ENCODE results near the gene GALNT10. TPM values are rescaled to one million over a fixed set of nuclear protein-coding genes. Genes with fewer than 3 reads are reported as not detected.

The GALNT10 gene
- polyA plus RNA-seq, 4 donors, result 27.6 to 30.1 (median 28.5) TPM

GRCh38 chr5:154370813-154371212 lies 180.3 kb downstream of the GALNT10 start:
- DNase-seq (ENCODE audit: low read depth in 4 of 4, low spot score in 3 of 4), result no peak

DNA sequence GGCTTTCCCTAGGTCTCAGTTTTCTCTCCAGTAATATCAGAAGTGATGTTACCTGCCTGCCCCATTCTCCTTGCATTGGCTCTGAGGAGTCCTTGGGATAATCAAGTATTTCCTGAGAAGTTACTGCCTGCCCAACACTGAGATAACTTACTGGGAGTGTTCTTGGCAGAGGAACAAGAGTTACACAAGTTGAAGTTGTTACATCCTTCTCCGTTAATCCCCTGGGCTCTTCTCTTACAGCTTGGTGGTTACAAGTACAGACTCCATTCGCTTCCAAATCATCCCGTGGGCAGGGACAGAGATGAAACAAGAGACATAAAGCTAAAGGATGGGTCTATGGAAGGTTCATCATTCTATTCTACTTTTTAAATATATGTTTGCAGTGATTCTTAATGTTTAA lies 181.2 kb downstream of the GALNT10 start:
- DNase-seq (ENCODE audit: low read depth in 4 of 4, low spot score in 3 of 4), result no peak

DNA sequence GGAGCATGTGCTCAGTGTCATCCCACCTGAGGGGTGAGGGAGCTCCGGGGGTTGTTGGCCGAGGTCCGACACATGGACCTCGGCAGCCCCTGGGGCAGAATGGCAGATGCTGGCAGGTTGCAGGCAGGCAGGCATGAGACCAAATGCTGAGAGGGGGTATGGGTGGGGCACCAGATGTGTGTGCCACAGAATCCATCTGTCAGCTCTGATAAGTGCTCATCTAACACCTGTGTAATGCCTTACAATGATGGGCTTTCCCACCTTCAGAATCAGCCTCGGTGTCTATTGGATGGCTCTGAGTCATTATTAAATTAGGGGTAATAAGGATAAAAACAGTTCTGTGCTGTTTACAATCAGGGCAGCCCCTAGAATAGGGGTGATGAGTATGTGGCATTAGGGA lies 182.1 kb downstream of the GALNT10 start:
- no peak for DNase-seq (ENCODE audit: low read depth in 4 of 4, low spot score in 3 of 4)

- no peak for DNase-seq (ENCODE audit: low read depth in 4 of 4, low spot score in 3 of 4)
Observed at GRCh38 chr5:154373326-154373725, 182.8 kb downstream of the GALNT10 start.

- no peak for DNase-seq (ENCODE audit: low read depth in 4 of 4, low spot score in 3 of 4)
Observed at GRCh38 chr5:154373729-154374179, 183.2 kb downstream of the GALNT10 start.

GRCh38 chr5:154374264-154374663 lies 183.7 kb downstream of the GALNT10 start:
- no peak for DNase-seq (ENCODE audit: low read depth in 4 of 4, low spot score in 3 of 4)

DNA sequence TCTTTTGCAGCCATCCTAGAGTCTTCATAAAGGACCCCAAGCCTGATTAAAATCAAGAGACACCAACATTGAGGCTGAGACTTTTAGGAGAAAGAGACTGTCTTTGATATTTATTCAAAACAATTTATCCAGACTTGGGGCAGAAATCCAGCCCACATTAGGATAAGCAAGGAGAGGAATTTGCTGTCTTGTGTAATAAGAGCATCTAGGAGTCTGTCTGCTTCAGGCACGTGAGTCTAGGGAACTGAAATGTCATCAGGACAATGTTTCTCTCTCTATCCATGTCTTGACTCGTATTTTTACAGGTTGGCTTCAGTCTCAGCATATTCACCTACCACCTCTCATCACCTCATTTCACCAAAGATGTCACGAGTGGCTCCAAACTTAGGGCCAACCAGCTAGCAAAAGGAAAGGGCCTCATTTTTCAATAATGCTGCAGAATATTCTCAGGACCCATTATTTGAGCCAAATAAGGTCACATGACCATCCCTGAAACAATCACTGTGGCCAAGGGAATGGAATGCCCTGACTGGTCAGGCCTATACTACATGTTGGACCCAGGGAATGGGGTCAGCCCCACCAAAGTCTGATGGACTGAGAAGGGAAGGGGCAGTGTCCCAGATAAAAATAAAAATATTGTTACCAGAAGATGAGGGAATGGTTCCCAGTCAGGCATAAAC lies 184.9 kb downstream of the GALNT10 start:
- no peak for DNase-seq (ENCODE audit: low read depth in 4 of 4, low spot score in 3 of 4)

GRCh38 chr5:154376481-154376880 lies 185.9 kb downstream of the GALNT10 start:
- no peak for DNase-seq (ENCODE audit: low read depth in 4 of 4, low spot score in 3 of 4)

- DNase-seq (ENCODE audit: low read depth in 4 of 4, low spot score in 3 of 4), result no peak
Observed at GRCh38 chr5:154377754-154378533, 187.4 kb downstream of the GALNT10 start.

DNA sequence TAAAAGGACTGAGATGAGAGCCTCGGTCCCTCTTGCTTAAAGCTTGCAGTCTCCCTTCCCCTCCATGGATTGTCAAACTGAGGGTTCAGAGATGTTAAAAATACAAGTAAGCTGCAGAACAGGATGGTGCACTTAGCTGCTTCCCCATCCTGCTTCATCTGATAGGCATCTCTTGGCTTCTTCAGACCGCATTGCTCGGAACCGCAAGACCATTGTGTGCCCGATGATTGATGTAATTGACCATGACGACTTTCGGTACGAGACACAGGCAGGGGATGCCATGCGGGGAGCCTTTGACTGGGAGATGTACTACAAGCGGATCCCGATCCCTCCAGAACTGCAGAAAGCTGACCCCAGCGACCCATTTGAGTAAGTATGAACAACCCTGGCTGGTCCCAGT lies 189.7 kb downstream of the GALNT10 start:
- DNase-seq (ENCODE audit: low read depth in 4 of 4, low spot score in 3 of 4), result no peak

DNA sequence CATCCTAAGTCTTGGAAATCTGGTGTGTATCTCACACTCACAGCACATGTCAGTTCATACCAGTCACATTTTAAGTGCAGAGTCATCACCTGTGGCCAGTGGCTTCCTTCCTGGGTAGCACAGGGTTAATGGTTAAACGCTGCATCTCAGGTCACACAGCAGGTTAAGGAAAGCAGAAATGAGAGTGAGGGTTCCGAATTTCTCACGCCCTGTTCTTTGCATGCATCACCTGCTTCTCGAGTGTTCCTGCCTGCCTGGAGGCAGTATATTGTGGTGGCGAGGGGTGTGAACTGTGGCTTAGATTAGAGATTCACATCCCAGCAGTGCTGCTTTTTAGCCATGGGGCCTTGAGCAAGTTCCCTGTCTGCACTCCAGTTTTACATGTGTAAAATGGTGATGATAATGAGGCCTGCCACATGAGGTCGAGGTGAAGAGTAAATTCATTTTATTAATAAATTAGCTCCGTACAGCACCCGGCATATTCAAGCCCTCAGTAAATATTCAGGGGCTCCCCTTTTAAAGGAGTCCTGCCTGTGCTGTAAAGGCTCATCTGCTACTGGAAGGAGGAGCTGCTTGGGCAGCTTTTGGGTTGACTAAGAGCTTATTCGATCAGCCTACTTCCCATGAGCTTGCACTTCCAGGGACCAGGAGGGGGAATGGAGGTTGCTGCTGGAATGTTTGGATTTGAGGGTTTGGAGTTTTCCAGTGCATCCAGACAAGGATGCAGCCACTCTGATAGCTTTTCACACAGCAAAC lies 194.1 kb downstream of the GALNT10 start:
- no peak for DNase-seq (ENCODE audit: low read depth in 4 of 4, low spot score in 3 of 4)

DNA sequence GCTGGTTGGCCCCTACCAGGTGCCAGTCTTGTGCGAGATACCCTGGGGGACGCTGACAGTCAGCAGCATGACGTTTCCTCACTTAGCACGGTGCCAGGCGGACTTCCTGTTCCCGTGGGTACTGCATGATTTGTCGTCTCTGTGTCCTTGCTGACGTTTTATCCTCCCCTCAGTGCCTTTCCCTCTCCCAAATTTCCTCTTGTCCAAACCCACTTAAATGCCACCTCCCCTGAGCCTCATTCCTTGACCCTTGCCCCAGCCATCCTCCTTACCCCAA lies 194.6 kb downstream of the GALNT10 start:
- DNase-seq (ENCODE audit: low read depth in 4 of 4, low spot score in 3 of 4), result no peak

DNA sequence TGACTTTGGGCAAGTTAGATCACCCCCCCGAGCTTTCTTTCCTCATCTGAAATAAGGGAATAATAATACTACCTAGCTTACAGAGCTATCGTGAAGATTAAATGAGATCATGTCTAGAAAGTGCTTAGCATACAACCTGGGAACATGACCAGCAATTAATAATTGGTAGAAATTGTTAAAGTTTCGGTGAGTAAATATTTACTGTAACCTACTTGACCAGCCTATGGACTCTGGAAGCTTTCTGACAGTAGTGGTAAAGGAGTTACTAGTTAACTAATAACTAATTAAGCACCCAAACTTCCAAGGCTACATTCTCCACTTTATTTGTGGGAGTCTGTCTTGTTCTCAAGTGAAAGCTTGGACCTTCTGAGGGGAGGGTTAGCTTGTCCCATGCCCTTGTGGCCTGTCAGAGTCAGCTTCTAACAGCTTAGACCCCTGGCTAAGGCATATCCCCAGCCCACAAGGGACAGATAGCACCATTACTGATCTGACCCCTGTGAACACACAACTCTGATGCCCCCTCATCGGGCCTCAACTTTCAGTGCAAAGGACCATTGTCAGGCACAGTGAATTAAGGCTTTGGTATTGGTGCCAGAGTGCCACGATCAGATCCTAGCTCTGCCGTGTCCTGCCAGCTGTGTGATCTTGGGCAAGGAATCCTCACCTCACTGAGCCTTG lies 196.6 kb downstream of the GALNT10 start:
- DNase-seq (ENCODE audit: low read depth in 4 of 4, low spot score in 3 of 4), result no peak

- no peak for DNase-seq (ENCODE audit: low read depth in 4 of 4, low spot score in 3 of 4)
Observed at GRCh38 chr5:154388842-154389241, 198.3 kb downstream of the GALNT10 start.

DNA sequence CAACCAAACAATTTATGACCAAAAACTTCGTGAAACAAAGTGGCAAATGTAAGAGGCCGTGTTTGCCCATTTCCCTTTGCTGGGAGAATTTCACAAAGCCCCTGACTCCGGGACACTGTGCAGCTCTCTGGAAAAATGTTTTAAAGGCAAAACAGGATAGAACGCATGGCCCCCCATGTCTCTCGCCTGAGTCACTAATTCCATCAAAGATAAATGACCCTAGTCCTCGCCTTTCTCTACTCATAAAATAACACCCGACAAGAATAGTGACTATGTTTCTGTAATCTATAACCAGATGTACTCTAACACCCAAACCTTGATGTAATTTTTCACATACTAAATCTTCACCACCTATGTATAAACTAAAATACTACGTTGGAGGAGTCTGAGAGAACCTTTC lies 199.6 kb downstream of the GALNT10 start:
- DNase-seq (ENCODE audit: low read depth in 4 of 4, low spot score in 3 of 4), result no peak

DNA sequence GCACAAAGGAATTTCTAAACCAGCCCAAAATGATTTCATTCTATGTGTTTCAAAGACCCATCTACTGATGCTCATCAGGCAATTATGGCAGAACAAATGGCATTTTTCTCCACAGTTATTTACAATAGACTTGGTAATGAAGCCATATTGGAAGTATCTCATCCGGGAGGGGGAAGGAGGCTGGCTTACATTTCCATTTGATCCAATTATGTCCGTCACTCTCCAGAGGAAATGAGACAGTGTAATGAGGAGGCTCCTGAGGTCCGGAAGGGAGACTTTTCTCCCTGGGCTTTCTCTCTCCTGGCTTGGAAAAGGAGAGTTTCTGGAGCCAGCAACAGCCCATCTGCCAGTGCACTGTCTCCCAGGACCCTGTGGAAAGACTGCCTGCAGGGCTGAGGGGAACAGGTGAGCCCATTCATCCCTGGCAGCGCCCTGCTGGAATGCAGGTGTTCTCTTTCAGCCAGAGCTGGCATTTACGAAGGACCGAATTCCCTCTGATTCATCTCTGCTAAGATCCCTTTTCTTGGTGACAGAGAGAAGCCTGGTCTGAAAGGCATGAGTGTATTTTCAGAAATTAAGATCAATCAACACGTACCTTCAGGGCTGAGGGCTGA lies 200.3 kb downstream of the GALNT10 start:
- DNase-seq (ENCODE audit: low read depth in 4 of 4, low spot score in 3 of 4), result no peak

DNA sequence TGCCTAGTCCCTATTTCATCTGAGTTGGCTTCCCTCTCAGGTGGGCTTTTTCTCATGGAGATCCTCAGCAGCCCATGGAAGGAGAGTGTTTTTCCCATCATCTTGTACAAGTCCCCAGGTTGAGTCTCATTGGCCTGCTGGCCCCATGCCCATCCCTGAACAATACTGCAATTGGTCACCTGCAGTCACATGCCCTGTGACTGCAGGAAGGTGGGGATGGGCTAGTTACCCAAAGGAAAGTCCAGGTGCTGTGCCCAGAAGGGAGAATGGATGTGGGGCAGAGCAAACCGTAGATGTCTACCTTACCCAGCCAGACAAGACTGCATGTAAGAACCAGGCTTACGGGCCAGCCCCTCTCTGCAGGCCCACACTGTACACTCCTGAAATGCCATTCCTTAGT lies 201.3 kb downstream of the GALNT10 start:
- no peak for DNase-seq (ENCODE audit: low read depth in 4 of 4, low spot score in 3 of 4)

- no peak for DNase-seq (ENCODE audit: low read depth in 4 of 4, low spot score in 3 of 4)
Observed at GRCh38 chr5:154393850-154394249, 203.3 kb downstream of the GALNT10 start.

DNA sequence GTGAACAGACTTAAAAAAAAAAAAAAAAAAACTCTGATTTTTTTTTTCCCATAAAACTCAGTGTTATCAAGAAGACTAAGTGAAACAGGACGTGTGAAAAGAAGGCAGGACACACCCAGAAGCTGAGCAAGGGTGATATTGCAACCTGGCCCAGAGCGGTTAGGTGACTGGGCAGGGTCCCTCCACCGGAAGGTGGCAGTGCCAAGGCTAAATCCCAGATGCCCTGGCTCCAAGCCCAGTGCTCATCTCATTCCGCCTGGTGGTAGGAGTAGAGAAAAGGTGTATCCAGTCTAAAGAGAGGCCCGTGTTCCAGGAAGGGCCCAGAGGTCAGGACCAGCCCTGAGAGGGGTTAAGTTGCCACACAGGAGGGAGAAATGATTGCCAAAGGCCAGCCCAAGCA lies 203.8 kb downstream of the GALNT10 start:
- DNase-seq (ENCODE audit: low read depth in 4 of 4, low spot score in 3 of 4), result no peak

GRCh38 chr5:154395407-154396106 lies 205.0 kb downstream of the GALNT10 start:
- DNase-seq (ENCODE audit: low read depth in 4 of 4, low spot score in 3 of 4), result no peak
